GM21717 (cell line): ENCODE measurements around the gene EDEM1.
"Not testable (repeated sequence)": the region's sequence is repeated elsewhere in the genome, so short reads cannot be mapped to it uniquely, and the experiment has no call there.

Experiments
- ATAC-seq: cut with Tn5 transposase; IDR thresholded peaks from one replicate; pipeline ENCODE4 v1.9.1; 2021; ENCODE audit warnings: mild to moderate bottlenecking, moderate library complexity; ENCODE audit not compliant: unreplicated experiment

The EDEM1 gene

DNA sequence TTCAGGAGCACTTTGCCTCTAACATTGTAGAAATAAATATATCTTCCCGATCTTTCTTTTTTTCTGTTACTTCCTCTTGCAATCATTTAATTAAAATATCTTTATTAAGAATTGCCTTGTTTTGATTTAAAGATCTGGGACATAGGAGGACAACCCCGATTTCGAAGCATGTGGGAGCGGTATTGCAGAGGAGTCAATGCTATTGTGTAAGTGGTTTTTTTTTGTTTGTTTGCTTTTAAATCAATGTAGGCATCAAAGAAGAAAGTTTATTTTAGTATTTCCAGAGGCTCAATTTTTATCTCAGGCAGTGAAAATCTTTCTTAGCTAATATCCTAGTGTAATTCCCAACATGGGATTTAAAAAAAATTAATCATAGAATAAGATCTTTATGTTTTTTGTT, 15.5 kb upstream of the EDEM1 start:
- ATAC-seq = no peak

DNA sequence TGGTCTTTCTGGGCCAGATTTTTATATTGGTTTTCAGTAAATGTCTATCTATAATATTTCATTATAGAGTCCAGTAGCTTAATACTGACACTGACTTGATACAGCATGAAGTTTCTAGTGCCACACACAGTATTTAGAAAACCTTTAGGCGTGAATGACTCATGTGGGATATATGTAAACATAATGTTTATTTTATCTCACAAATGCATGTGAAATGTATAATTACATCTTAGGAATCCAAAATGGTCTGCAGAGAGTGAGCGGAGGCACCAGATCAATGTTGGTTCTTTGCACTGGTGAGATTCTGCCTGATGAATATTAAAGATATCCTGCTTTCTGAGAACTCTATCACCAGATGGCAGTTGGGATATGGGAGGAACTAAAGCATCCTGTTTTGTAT, 8.5 kb upstream of the EDEM1 start:
- not testable (repeated sequence) for ATAC-seq

DNA sequence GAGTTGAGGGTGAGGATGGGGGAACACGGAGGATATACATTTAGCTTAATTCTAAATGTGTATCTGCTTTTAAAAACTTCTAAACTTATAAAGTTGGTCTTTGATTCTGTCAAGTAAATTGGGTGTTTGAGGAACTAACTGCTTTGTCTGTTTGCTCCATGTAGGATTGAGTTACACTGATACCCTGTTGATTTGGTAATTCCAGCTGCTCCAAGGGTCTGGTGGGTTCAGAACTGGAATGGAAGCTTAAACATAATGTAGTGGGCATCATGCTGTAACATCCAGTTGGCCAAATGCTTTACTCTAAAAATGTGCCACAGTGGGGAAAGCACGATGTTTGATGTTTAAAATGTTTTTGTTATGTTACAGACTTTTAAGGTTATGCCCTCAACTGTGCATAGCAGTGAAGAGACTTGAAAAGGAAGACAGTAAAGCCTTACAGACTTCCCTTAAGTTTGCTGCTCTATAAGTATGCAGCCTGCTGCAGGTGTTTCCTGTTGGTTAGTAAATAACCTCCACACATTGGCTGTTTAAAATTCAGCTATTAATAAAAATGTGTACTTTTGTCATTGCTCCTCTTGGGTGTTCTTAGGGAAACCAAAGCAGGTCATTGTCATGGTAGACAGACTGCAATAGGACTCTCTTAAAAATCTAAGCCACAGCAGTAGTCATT, 5.9 kb upstream of the EDEM1 start:
- ATAC-seq = peak; percentile 46

DNA sequence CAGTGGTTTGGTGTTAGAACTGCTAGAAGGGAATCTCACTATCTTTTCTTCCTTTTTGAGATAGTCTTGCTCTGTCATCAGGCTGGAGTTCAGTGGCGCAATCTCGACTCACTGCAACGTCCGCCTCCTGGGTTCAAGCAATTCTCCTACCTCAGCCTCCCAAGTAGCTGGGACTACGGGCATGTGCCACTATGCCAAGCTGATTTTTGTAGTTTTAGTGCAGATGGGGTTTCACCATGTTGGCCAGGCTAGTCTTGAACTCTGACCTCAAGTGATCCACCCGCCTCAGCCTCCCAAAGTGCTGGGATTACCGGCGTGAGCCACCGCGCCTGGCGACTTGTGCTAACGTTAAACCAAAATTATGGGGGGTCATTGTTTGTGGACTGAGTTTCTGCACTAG, 3.8 kb upstream of the EDEM1 start:
- not testable (repeated sequence) for ATAC-seq

DNA sequence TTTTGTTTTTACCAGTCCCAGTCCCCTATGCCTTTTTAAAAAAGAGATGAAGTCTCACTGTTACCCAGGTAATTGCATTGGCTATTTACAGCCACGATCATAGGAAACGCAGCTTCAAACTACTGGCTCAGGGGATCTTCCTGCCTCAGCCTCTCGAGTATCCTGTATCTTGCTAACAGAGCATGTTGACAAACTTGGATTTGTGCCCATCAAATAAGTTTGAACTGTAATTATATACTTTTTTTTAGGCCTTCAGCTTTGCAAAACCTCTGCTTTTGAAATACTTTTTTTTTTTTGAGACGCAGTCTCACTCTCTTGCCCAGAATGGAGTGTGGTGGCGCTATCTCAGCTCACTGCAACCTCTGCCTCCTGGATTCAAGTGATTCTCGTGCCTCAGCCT, 3.0 kb upstream of the EDEM1 start:
- no peak for ATAC-seq

DNA sequence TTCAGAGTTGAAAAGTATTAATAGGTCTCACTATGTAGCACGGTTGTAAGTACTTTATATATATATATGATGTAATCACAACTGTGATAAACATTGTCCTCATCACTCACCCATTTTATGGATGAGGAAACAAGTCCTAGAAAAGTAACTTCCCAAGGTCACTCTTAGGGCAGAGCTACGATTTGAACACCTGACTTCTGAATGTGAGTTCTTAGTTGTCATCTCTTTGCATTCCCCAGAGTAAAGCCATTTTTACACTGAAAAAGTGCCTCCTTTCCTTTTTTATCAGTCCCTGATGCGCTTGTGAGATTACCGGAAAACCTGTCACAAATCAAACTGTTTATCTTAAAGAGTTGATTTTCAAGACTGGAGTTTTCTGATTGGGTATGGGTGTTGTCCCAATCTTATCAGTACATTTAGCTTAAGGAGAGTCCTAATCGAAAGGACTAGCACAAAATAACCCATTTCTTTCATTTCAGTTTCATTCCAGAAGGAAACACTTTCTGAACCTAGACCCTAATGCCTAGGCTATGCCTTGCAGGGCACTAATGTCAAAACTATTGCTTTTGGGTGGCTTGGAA, 2.3 kb upstream of the EDEM1 start:
- ATAC-seq = no peak

DNA sequence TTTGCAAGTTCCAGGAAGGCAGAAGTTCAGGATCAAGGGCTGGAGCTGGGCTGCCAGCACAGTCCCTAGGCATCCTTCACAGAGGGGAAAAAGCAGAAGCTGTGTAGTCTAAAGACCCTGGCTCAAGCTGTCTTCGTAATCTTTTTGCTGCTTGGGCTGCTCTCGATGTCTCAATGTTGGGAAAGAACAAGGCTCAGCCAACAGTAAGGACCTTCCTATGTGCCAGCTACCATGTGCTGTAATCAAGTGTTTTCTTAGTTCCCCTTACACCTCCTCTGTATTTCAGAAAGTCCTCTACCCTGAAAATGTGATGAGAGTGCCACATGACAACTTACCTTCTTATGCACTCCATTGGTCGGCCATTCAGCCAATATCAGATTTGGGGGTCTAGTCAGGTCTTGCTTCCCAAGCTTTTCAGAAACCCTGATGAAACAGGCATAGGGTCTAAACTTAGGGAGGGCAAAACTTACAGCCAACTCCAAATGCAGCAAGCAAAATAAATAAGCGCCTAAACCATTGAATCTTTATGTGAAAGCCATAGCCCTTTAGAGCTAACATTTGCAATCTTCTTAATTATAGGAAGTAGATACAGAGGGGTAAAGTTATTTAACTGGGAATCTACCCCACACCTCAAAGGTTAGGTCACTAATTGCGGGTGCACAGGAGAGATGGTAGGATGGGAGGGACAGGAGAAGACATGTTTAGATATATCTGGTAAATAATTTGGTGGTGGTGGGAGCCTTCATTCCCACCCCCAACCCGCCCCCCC, 1.2 kb upstream of the EDEM1 start:
- ATAC-seq = peak; percentile 25

DNA sequence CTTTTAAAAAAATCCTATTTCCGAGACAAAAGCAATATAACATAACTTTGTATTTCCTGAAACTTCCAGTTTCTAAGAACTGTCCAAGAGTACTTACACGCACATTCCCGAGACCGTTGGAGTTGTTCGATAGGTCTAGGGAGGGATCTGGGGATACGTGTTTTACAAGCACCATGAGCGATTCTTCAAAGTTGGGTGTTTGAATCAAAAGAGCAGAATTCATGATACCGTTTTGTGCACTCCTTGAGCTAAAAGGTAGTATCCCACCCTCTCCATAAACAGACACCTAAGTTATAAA, 700 bp upstream of the EDEM1 start:
- no peak for ATAC-seq

DNA sequence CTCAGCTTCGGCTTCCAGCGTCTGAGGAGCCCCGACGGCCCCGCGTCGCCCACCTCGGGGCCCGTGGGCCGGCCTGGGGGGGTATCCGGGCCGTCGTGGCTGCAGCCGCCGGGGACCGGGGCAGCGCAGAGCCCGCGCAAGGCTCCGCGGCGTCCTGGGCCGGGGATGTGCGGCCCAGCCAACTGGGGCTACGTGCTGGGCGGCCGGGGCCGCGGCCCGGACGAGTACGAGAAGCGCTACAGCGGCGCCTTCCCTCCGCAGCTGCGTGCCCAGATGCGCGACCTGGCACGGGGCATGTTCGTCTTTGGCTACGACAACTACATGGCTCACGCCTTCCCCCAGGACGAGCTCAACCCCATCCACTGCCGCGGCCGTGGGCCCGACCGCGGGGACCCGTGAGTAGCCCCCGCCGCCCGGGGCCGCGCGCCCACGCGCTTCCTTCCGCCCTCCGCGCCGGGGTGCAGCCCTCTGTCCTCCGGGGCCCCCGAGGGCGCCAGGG, 462 bp downstream of the EDEM1 start:
- peak; percentile 7 for ATAC-seq

DNA sequence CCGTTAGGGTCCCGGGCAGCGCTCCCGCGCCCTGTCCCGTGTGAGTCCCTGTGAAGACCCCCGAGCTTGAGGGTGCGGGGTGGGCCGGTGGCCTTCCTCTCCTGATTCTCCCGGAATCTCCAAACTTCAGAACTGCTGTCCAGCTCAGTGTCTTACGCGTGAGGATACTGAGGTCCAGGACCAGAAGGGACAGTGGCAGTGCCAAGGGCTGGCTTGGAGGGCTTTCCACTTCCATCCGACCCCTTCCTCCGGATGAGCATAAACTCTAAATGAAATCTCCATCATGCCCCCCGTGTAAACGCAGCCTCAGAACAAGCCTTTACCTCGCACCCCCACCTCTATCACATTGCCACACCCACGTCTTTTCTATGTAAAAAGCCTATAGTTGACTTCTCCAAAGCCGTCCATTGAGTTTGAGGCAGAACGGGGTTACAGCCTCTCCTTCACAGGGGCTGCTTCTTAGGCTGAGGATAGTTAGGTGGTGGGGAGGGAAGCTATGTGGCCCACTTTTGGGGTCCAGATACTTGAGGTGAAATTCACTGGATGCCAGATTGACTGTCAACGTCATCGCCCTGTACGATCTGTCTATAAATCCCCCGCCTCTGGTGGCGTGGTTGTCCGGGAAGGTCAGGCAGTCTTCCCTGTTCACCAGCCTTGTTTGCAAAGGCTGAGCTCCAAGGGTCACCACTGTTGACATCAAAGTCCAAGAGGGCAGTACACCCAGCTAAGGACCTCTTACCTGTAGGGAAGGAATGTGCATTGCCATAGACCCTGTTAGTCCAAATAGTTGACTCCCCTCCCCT, 1.1 kb downstream of the EDEM1 start:
- ATAC-seq = no peak

DNA sequence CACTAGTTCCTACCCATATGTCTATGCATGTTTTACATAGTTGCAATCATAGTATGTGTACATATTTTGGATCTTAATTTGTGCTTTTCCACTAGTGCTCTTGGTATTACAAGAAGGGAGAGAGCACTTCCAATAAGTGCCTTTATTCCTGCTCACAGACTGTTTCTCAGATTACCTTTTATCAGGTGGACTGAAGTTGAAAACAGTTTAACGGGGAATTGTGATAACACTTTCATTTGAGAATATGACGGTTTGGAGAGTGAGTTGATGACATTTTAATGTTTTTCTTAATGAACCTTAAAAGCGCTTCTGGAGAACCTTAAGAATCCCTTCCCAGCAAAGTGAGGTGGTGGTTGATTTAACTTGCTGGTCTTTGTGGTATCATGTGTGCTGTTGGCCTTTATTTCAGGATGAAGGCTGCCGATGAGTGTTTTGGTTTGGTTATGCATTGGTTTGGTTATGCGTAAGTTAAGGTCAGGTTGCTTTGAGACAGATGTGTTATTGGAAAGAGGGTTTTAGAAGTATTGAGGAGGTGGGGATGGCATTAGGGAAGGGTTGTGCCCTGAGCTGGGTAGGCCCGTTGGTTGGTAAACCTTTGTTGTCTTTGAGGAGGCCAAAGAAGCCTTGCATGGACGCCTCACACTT, 2.8 kb downstream of the EDEM1 start:
- no peak for ATAC-seq

DNA sequence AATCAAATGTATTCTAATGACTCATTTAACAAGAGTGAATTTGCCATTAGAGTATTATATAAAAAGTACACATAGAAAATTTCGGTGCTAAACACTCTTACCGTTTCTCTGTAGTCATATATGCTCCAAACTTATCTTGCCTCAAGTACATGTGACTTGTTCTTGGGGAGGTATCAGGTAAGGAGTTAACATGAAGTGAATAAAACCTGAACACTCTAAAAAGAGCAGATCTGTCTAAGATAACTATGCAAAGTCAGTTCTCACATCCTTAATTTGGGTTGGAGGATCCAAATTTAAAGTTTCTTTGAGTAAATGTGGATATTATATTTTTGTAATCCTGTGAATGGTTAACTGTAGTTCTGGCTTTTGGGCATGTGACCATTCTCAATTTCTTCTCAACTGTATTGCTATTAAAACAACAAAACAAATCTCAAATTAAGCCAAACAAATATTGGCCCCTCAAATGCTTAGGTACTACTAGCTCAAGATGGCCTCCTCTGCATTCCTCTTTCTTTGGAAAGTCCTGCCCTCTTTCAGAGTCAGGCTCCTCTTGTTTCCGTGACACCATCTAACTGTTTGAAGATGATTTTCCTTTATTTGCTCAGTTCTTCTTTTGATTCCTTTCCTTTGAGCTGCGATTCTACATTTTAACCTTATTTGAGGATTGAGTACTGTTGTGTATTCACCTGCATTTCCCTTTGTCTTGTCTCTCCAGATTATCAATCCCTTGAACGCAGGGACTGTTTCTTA, 4.2 kb downstream of the EDEM1 start:
- no peak for ATAC-seq

DNA sequence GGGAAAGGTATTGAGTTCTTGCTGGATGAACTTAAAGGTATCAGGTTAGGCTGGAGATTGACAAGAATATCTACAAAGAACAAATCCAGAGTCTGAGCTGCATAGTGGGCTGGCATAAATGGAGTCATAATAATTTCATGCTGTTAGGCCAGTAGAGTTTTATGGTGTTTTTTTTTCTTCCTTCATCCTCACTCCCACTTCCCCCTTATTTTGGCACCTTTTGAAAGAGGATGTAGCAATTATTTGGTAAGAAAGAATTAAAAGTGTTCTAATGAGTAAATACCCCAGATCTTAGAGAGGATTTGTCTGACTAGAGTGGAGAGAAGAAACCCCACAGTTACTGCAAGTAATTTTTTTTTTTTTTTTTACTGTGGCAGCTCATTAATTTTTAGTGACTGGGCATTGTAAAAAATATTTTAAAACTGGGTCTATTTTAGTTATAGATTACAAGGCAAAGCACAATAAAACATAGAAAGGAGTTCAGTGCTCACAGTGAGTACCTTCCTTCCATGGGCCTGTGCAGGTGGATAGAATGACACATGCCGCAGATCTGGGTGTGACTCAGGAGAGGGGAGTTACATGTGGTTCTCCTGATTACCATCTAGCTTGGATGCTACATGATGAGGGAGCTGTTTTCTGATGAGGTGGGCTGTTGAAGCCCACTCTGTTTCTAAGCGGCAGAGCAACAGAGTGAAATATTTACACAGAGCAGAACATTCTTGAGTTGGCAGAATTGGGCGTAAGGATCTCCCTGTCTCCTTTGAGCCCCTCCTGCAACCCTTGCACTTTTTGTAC, 5.3 kb downstream of the EDEM1 start:
- no peak for ATAC-seq

DNA sequence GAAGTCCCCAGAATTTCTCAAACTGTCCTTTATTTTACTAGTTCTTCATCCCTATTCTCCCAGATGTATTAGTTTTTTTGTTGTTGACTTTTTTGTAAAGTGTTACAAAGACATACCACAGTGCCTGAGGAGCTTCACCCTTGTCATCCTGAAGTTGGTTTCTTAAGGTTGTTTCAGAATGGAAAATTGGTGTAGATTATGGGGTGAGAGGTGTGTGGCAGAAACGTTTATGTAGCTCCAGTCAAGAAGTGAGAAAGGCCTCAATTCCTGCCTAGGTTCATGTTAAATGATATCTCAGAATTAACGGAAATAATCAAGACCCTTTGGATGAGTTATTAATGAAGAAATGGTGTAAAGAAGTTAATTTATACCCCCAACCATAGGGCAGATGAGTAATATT, 6.8 kb downstream of the EDEM1 start:
- ATAC-seq = no peak

DNA sequence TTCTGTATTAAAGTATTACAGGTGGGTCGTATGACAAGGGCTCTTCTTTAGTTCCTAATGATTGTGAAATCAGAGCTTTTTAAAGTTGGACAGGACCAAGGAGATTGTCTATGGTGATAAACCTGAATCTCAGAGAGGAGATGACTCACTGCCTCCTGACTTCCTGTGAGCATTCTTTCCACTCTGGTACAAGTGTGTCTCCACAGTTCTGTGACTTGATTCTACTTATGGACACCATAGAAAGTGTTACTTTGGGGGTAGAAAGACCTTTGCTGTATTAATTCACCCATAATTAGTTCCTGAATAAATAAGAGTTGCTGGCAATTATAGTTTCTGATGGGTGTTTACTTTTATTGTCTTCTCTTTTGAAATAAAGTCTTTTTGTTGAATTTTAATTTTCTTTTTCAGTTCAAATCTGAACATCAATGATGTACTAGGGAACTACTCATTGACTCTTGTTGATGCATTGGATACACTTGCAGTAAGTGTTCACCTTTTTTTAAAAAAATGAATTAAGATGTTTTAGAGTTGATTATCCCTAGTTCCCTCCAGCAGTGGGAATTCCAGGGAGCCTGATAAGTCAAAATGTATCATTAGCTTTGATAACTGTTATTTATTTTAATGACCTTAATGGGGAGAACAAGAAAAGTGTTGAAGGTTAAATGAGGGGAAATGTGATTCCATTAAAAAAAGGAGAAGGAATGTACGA, 7.4 kb downstream of the EDEM1 start:
- ATAC-seq = peak; percentile 41

DNA sequence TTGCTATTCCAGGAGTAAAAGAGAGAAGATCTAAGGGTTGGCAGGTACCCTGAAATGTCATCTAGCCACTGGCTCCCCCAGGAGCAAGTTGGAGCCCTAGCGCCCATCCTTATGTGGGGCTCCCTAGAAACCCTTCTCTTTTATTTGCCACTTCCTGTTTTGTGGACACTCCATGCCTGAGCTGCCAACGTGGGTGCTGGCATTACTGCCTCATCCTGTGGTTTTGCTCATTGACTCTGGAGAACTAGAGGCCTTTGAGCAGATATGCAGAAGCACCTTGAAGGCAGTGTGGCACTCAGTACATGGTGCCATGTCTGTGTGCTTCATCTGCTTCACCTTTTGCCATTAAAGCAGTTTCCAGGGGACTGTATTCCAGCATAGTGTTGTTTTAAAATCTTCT, 8.1 kb downstream of the EDEM1 start:
- ATAC-seq = no peak

DNA sequence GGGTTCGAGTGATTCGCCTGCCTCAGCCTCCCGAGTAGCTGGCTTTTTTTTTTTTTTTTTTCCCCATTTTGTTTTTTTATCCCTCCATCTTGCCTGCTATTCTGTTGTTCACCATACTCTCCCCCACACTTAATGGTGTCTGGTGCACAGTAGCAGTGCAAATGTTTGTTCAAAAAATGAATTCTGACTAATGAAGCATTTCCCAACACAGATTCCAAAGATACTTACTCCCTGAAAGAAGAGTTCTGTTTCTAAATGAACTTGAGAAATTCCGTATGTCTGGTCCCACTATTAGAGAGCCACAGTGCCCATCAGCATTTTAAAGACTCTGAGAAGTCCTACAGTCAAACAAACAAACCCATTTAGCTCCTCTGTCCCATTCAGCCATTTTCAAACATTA, 9.5 kb downstream of the EDEM1 start:
- no peak for ATAC-seq

DNA sequence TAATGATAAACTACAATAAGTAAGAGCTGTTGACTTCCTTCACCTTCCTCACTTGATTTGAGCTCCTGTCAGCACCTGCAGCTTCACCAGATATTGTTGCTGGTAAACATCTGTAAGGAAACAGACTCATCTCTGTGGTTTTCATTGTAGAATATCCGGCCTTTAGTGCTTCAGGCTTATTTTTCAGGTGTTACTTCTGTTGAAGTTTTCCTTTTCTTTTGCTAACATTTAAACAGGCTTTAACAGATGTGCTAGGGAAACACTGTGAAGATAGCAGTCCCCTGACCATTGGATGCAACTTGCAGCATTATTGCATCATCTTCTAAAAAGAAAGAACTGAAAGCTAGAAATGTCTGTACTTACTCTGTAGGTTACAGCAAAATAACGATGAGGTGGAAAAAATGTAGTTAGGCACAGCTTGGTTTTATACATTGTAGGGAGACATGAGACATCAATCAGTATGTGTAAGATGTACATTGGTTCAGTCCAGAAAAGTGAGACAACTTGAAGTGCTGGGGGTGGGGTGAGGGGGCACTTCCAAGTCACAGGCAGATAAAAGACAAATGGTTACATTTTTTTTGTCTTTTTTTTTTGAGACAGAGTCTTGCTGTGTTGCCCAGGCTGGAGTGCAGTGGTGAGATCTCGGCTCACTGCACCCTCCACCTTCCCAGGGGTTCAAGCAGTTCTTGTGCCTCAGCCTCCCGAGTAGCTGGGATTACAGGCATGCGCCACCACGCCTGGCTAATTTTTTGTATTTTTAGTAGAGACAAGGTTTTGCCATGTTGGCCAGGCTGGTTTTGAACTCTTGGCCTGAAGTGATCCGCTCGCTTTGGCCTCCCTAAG, 10.2 kb downstream of the EDEM1 start:
- peak; percentile 78 for ATAC-seq
